ENCODE data around the gene PROK1.

The PROK1 gene

GRCh38 chr1:110482662-110483307, 31.8 kb downstream of the PROK1 start:
- Histone ChIP-seq H3K27ac (ENCODE audit: low read depth, low read length) (no peak overlapping the region), H3K36me3 (ENCODE audit: insufficient read depth, low read length) (no peaks in the 10 kb centered on the region), H3K9me3 (ENCODE audit: low read length) (no peaks in the 10 kb centered on the region), H3K4me1 (ENCODE audit: insufficient read depth, low read length) (no peaks in the 10 kb centered on the region), H3K9ac (ENCODE audit: low read length) (no peak overlapping the region), H3K27me3 (ENCODE audit: control insufficient read depth in 1 of 2, insufficient read depth in 2 of 2, low read length in 2 of 2) (peaks cover 0 to 10% of the 10 kb centered on the region in 2 donors), H3K4me3 (ENCODE audit: low read depth in 1 of 2, low read length in 2 of 2) (no peak overlapping the region)

GRCh38 chr1:110483308-110483685, 32.3 kb downstream of the PROK1 start:
- peaks cover 0 to 10% of the 10 kb centered on the region in 2 donors for H3K27me3 ChIP-seq (ENCODE audit: control insufficient read depth in 1 of 2, insufficient read depth in 2 of 2, low read length in 2 of 2)
- H3K27ac ChIP-seq (ENCODE audit: low read depth, low read length), result no peak overlapping the region
- H3K4me1 ChIP-seq (ENCODE audit: insufficient read depth, low read length), result no peaks in the 10 kb centered on the region
- H3K4me3 ChIP-seq (ENCODE audit: low read depth in 1 of 2, low read length in 2 of 2), result no peak overlapping the region
- no peaks in the 10 kb centered on the region for H3K9me3 ChIP-seq (ENCODE audit: low read length)
- H3K36me3 ChIP-seq (ENCODE audit: insufficient read depth, low read length), result no peaks in the 10 kb centered on the region
- no peak overlapping the region for H3K9ac ChIP-seq (ENCODE audit: low read length)

GRCh38 chr1:110484801-110485200, 33.9 kb downstream of the PROK1 start:
- H3K27me3 ChIP-seq (ENCODE audit: control insufficient read depth in 1 of 2, insufficient read depth in 2 of 2, low read length in 2 of 2), result peaks cover 0 to 10% of the 10 kb centered on the region in 2 donors
- H3K36me3 ChIP-seq (ENCODE audit: insufficient read depth, low read length), result no peaks in the 10 kb centered on the region
- no peaks in the 10 kb centered on the region for H3K9me3 ChIP-seq (ENCODE audit: low read length)
- no peak overlapping the region for H3K9ac ChIP-seq (ENCODE audit: low read length)
- H3K27ac ChIP-seq (ENCODE audit: low read depth, low read length), result no peak overlapping the region
- no peak overlapping the region for H3K4me3 ChIP-seq (ENCODE audit: low read depth in 1 of 2, low read length in 2 of 2)
- no peaks in the 10 kb centered on the region for H3K4me1 ChIP-seq (ENCODE audit: insufficient read depth, low read length)

- no peaks in the 10 kb centered on the region for H3K36me3 ChIP-seq (ENCODE audit: insufficient read depth, low read length)
- no peaks in the 10 kb centered on the region for H3K9me3 ChIP-seq (ENCODE audit: low read length)
- no peak overlapping the region for H3K4me3 ChIP-seq (ENCODE audit: low read depth in 1 of 2, low read length in 2 of 2)
- no peak overlapping the region for H3K9ac ChIP-seq (ENCODE audit: low read length)
- no peaks in the 10 kb centered on the region for H3K4me1 ChIP-seq (ENCODE audit: insufficient read depth, low read length)
- no peak overlapping the region for H3K27ac ChIP-seq (ENCODE audit: low read depth, low read length)
- peaks cover 0 to 10% of the 10 kb centered on the region in 2 donors for H3K27me3 ChIP-seq (ENCODE audit: control insufficient read depth in 1 of 2, insufficient read depth in 2 of 2, low read length in 2 of 2)
Observed at GRCh38 chr1:110485725-110486124, 34.8 kb downstream of the PROK1 start.

GRCh38 chr1:110487726-110488125, 36.8 kb downstream of the PROK1 start:
- Histone ChIP-seq H3K9me3 (ENCODE audit: low read length) (no peaks in the 10 kb centered on the region), H3K27me3 (ENCODE audit: control insufficient read depth in 1 of 2, insufficient read depth in 2 of 2, low read length in 2 of 2) (peaks cover 0 to 10% of the 10 kb centered on the region in 2 donors), H3K4me1 (ENCODE audit: insufficient read depth, low read length) (no peaks in the 10 kb centered on the region), H3K27ac (ENCODE audit: low read depth, low read length) (no peak overlapping the region), H3K36me3 (ENCODE audit: insufficient read depth, low read length) (no peaks in the 10 kb centered on the region), H3K4me3 (ENCODE audit: low read depth in 1 of 2, low read length in 2 of 2) (no peak overlapping the region), H3K9ac (ENCODE audit: low read length) (no peak overlapping the region)

GRCh38 chr1:110488161-110488560, 37.2 kb downstream of the PROK1 start:
- Histone ChIP-seq H3K9me3 (ENCODE audit: low read length) (no peaks in the 10 kb centered on the region), H3K9ac (ENCODE audit: low read length) (no peak overlapping the region), H3K27ac (ENCODE audit: low read depth, low read length) (no peak overlapping the region), H3K36me3 (ENCODE audit: insufficient read depth, low read length) (no peaks in the 10 kb centered on the region), H3K4me3 (ENCODE audit: low read depth in 1 of 2, low read length in 2 of 2) (no peak overlapping the region), H3K4me1 (ENCODE audit: insufficient read depth, low read length) (no peaks in the 10 kb centered on the region), H3K27me3 (ENCODE audit: control insufficient read depth in 1 of 2, insufficient read depth in 2 of 2, low read length in 2 of 2) (peaks cover 0 to 8% of the 10 kb centered on the region in 2 donors)

- H3K27me3 ChIP-seq (ENCODE audit: control insufficient read depth in 1 of 2, insufficient read depth in 2 of 2, low read length in 2 of 2), result peaks cover 0 to 1% of the 10 kb centered on the region in 2 donors
- H3K27ac ChIP-seq (ENCODE audit: low read depth, low read length), result no peak overlapping the region
- H3K4me1 ChIP-seq (ENCODE audit: insufficient read depth, low read length), result no peaks in the 10 kb centered on the region
- H3K9me3 ChIP-seq (ENCODE audit: low read length), result no peaks in the 10 kb centered on the region
- no peaks in the 10 kb centered on the region for H3K36me3 ChIP-seq (ENCODE audit: insufficient read depth, low read length)
- H3K9ac ChIP-seq (ENCODE audit: low read length), result no peak overlapping the region
- H3K4me3 ChIP-seq (ENCODE audit: low read depth in 1 of 2, low read length in 2 of 2), result no peak overlapping the region
Observed at GRCh38 chr1:110488867-110489266, 37.9 kb downstream of the PROK1 start.

- Histone ChIP-seq H3K9ac (ENCODE audit: low read length) (no peak overlapping the region), H3K27me3 (ENCODE audit: control insufficient read depth in 1 of 2, insufficient read depth in 2 of 2, low read length in 2 of 2) (no peaks in the 10 kb centered on the region), H3K9me3 (ENCODE audit: low read length) (no peaks in the 10 kb centered on the region), H3K36me3 (ENCODE audit: insufficient read depth, low read length) (no peaks in the 10 kb centered on the region), H3K27ac (ENCODE audit: low read depth, low read length) (no peak overlapping the region), H3K4me1 (ENCODE audit: insufficient read depth, low read length) (no peaks in the 10 kb centered on the region), H3K4me3 (ENCODE audit: low read depth in 1 of 2, low read length in 2 of 2) (no peak overlapping the region)
Observed at GRCh38 chr1:110489406-110489805, 38.5 kb downstream of the PROK1 start.

- no peaks in the 10 kb centered on the region for H3K9me3 ChIP-seq (ENCODE audit: low read length)
- H3K27ac ChIP-seq (ENCODE audit: low read depth, low read length), result no peak overlapping the region
- no peaks in the 10 kb centered on the region for H3K27me3 ChIP-seq (ENCODE audit: control insufficient read depth in 1 of 2, insufficient read depth in 2 of 2, low read length in 2 of 2)
- no peaks in the 10 kb centered on the region for H3K36me3 ChIP-seq (ENCODE audit: insufficient read depth, low read length)
- H3K9ac ChIP-seq (ENCODE audit: low read length), result no peak overlapping the region
- no peaks in the 10 kb centered on the region for H3K4me1 ChIP-seq (ENCODE audit: insufficient read depth, low read length)
- no peak overlapping the region for H3K4me3 ChIP-seq (ENCODE audit: low read depth in 1 of 2, low read length in 2 of 2)
Observed at GRCh38 chr1:110489973-110490542, 39.1 kb downstream of the PROK1 start.

GRCh38 chr1:110490791-110491451, 40.0 kb downstream of the PROK1 start:
- no peak overlapping the region for H3K27ac ChIP-seq (ENCODE audit: low read depth, low read length)
- no peaks in the 10 kb centered on the region for H3K27me3 ChIP-seq (ENCODE audit: control insufficient read depth in 1 of 2, insufficient read depth in 2 of 2, low read length in 2 of 2)
- H3K9me3 ChIP-seq (ENCODE audit: low read length), result no peaks in the 10 kb centered on the region
- no peak overlapping the region for H3K9ac ChIP-seq (ENCODE audit: low read length)
- no peaks in the 10 kb centered on the region for H3K4me1 ChIP-seq (ENCODE audit: insufficient read depth, low read length)
- H3K4me3 ChIP-seq (ENCODE audit: low read depth in 1 of 2, low read length in 2 of 2), result no peak overlapping the region
- no peaks in the 10 kb centered on the region for H3K36me3 ChIP-seq (ENCODE audit: insufficient read depth, low read length)

GRCh38 chr1:110492573-110492972, 41.6 kb downstream of the PROK1 start:
- Histone ChIP-seq H3K4me3 (ENCODE audit: low read depth in 1 of 2, low read length in 2 of 2) (no peak overlapping the region), H3K27ac (ENCODE audit: low read depth, low read length) (no peak overlapping the region), H3K4me1 (ENCODE audit: insufficient read depth, low read length) (no peaks in the 10 kb centered on the region), H3K9me3 (ENCODE audit: low read length) (no peaks in the 10 kb centered on the region), H3K9ac (ENCODE audit: low read length) (no peak overlapping the region), H3K36me3 (ENCODE audit: insufficient read depth, low read length) (no peaks in the 10 kb centered on the region), H3K27me3 (ENCODE audit: control insufficient read depth in 1 of 2, insufficient read depth in 2 of 2, low read length in 2 of 2) (no peaks in the 10 kb centered on the region)

Measured in muscle layer of colon (tissue), 2 donors.